Right lobe of liver (tissue), 4 donors: ENCODE measurements around the gene THRA.

Source experiments
- POLR2A ChIP-seq: fragments of 450-650 bp; IDR thresholded peaks from one replicate; pipeline ENCODE4 v1.6.1; 2017; ENCODE audit warnings: antibody characterized with exemption, mild to moderate bottlenecking
- TF ChIP-seq, protein P1 (sequence below), 4 donors: fragments of 200-600 bp in 3 of 4; fragments of 450-650 bp in 1 of 4; IDR thresholded peaks; one replicate each; pipeline versions ENCODE4 v1.5.1 to v1.8.0; 2016 to 2022; ENCODE audit warnings: antibody characterized with exemption in 4 of 4, mild to moderate bottlenecking in 2 of 4
- donor health status: DM: no; HTN: no; CAD: no.
- donor health status: DM: no; HTN: no; CAD: no.
- donor health status: DM: no; HTN: yes; CAD: no.

DNA sequence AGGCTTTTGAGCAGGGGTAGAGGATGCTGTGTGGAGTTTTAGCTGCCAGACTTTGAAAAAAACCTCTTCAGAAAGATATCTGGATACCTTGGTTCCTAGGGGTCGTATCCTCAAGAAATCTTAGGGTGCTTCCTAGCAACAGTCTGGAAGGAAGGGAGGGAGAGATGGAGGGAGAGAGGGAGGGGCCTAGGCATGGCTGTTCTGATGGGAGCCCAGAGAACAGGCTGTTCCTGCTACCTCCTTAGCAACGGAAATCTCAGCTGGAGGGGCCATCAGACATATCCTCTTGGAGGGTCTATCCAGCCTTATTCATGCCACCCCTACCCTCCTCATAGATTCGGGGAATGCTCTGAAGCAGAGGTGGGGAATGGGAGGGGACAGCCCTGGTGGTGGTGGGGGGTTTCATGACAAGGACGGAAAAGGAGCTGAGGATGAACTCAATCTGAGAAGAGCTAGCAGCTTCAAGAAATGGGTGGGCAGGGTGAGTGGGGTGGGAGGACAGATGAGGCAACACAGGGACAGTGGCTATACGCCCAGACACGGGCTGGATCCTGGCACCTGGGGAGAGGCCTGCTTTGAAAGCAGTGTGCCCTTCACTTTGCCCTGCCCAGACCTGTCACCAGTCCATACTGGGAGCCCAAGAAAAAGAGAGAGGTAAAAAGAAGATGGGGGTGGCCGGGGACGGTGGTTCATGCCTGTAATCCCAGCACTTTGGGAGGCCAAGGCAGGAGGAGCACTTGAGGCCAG, 2.9 kb upstream of the THRA start:
- TF ChIP-seq, protein P1, sequence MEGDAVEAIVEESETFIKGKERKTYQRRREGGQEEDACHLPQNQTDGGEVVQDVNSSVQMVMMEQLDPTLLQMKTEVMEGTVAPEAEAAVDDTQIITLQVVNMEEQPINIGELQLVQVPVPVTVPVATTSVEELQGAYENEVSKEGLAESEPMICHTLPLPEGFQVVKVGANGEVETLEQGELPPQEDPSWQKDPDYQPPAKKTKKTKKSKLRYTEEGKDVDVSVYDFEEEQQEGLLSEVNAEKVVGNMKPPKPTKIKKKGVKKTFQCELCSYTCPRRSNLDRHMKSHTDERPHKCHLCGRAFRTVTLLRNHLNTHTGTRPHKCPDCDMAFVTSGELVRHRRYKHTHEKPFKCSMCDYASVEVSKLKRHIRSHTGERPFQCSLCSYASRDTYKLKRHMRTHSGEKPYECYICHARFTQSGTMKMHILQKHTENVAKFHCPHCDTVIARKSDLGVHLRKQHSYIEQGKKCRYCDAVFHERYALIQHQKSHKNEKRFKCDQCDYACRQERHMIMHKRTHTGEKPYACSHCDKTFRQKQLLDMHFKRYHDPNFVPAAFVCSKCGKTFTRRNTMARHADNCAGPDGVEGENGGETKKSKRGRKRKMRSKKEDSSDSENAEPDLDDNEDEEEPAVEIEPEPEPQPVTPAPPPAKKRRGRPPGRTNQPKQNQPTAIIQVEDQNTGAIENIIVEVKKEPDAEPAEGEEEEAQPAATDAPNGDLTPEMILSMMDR (IDR thresholded peaks at IDR 0.05) = no peak
- no peak for TF ChIP-seq POLR2A
